Omental fat pad (tissue), 4 donors: ENCODE measurements around the gene CARD10. TPM values are rescaled to one million over a fixed set of nuclear protein-coding genes. Genes with fewer than 3 reads are reported as not detected.

Experiments used
- ATAC-seq: fragments of 150-250 bp; one replicate; pipeline ENCODE4 v1.9.1; 2016; ENCODE audit warnings: mild to moderate bottlenecking, moderate library complexity; ENCODE audit not compliant: low FRiP score
- DNase-seq: peaks from one replicate; pipeline ENCODE4 v3.0.0-alpha.2; 2019; ENCODE audit warnings: low spot score
- total RNA-seq, 4 donors: library from RNA; depleted of rRNA; stranded (reverse); fragments of >200 nt; gene quantifications; one replicate each; pipeline ENCODE4 v1.1.0, GENCODE V29; 2016
- TF ChIP-seq, protein P1 (sequence below), 3 donors: fragments of 450-650 bp; IDR thresholded peaks; one replicate each; pipeline ENCODE4 v1.5.1; 2016 to 2017; ENCODE audit warnings: antibody characterized with exemption in 3 of 3, mild to moderate bottlenecking in 3 of 3, moderate library complexity in 2 of 3

The CARD10 gene
- total RNA-seq, 4 donors from 2014 or later = 2.5 to 18.8 (median 4.8) TPM

DNA sequence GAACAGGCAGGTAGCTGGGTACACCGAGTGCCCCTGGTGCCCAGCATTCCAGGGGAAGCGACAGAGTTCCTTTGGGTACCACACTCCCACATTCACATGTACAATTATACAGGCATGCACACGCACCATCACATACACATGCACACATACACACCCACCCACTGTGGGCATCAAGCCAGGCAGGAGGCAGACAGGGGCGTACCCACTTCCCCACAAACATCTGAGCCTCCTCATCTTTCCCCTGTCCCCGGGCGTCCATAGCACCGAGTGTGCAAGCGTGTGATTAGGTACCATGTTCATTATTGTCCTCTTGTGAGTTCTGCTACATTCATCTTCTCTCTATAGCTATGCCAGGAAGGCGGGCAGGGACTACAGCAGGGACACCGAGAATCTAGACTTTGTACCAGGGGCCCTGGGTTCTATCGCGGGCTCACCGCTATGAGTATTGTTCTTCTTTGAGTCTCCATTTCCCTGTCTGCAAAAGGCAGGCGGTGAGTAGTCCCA lies 2.1 kb upstream of the CARD10 start:
- DNase-seq (no peak), ATAC-seq (no peak)
- TF ChIP-seq, protein P1, sequence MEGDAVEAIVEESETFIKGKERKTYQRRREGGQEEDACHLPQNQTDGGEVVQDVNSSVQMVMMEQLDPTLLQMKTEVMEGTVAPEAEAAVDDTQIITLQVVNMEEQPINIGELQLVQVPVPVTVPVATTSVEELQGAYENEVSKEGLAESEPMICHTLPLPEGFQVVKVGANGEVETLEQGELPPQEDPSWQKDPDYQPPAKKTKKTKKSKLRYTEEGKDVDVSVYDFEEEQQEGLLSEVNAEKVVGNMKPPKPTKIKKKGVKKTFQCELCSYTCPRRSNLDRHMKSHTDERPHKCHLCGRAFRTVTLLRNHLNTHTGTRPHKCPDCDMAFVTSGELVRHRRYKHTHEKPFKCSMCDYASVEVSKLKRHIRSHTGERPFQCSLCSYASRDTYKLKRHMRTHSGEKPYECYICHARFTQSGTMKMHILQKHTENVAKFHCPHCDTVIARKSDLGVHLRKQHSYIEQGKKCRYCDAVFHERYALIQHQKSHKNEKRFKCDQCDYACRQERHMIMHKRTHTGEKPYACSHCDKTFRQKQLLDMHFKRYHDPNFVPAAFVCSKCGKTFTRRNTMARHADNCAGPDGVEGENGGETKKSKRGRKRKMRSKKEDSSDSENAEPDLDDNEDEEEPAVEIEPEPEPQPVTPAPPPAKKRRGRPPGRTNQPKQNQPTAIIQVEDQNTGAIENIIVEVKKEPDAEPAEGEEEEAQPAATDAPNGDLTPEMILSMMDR (IDR thresholded peaks at IDR 0.05) = no peak

DNA sequence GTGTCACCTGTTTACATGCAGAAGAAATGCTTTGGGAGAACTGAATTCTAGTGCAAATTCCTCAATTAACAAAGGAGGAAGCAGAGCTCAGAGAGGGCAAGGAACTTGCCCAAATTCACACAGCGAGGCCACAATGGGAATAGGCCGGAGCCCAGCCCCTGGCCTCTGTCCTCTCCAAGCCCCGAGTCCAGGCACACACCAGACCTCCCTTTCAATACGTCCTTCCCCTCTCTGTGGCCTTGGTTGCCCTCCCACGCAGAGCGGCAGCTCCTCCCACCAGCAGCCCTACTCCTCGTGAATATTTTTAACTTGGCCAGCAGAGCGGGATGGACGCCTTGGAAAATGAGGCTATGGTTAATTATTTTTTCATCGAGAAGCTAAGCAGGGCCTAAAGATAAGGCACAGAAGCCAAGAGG lies 1.6 kb upstream of the CARD10 start:
- DNase-seq = no peak
- no peak for ATAC-seq
- TF ChIP-seq, protein P1 (IDR thresholded peaks at IDR 0.05) = no peak

DNA sequence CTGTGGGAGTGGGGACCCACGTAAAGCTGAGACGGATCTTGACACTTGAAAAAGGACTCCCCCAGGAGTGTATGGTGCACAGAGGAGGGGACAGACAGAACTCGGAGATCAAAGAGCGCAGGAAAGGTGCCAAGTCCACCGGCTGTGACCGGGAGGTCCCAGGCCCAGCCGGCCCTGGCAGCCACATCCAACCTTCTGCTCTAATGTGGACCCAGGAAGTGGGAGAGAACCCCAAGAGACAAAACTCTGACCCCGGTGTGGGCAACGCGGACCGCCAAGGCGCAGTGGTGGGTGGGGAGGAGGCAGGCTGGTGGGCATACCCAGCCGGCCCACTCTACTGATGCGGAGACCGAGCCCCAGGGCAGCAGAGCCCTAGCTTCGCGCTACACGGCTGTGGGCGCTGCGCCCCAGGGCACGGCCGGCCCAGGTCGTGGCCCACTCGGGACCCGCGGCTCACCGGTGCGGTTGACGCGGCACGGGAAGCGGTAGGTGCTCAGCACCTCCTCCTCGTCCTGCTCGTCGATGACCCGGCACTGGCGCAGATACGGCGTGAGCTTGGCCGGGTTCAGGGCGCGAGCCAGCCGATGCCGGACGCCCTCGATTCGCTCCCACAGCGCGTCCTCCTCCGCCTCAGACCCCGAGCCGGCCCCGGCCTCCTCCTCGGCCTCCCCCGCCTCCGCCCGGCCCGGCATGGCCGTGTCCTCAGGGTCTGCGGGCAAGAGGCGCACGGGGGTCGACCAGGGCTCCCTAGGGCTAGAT lies 527 bp downstream of the CARD10 start:
- DNase-seq = no peak
- ATAC-seq = peak; percentile 37
- TF ChIP-seq, protein P1 (IDR thresholded peaks at IDR 0.05) = no peak

DNA sequence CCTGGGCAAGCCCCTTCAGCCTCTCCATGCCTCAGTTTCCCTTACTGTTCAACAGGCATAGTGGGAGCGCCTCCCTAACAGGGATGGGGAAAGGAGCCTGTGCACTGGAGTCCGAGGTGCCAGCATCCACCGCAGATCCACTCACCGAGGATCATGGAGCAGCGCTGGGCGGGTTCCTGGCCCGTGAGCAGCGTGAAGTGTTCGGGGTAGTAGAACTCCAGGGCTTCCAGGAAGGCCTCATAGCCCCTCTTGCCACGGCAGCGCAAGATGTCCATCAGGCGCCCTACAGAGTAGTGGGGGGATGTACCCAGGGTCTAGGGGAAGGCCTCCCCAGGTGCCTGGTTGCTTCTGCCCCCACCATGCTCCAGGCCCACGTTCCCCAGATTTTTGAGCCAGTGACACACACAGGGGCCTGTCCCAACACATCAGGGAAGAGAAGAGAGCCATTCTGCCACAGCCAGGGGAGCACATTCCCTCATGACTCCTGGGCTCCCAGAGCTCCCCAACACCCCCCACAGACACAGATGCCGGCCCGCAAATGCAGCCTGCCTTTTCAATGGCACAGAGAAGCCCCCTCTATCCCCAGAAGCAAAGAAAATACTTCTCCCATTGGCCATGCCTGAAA lies 1.3 kb downstream of the CARD10 start:
- no peak for DNase-seq
- TF ChIP-seq, protein P1 (IDR thresholded peaks at IDR 0.05) = no peak

GRCh38 chr22:37516456-37516855 lies 2.8 kb downstream of the CARD10 start:
- TF ChIP-seq, protein P1 (IDR thresholded peaks at IDR 0.05) = no peak
- DNase-seq (no peak), ATAC-seq (no peak)

More for the DNA sequence above, 1.3 kb downstream of the CARD10 start:
- ATAC-seq = no peak

GRCh38 chr22:37515901-37516300 lies 3.3 kb downstream of the CARD10 start:
- TF ChIP-seq, protein P1 (IDR thresholded peaks at IDR 0.05) = no peak
- DNase-seq (no peak), ATAC-seq (no peak)
